Astrocyte (in vitro differentiated cells and primary cell): ENCODE measurements around the gene KRT25. TPM values are rescaled to one million over a fixed set of nuclear protein-coding genes. Genes with fewer than 3 reads are reported as not detected.

ENCODE experiments used
- DNase-seq: peaks from one replicate; pipeline ENCODE4 v3.0.0-alpha.2; 2010; ENCODE audit warnings: low read depth
- FAIRE-seq: peaks from 2 replicates; lab custom pipeline; 2011; peaks lifted over from hg19 to GRCh38; lab: Jason Lieb, UNC
- H2AFZ ChIP-seq: 2 replicates; pipeline ENCODE4 v1.6.0; 2012; ENCODE audit warnings: low read depth, low read length, inconsistent platforms
- H3K27ac ChIP-seq: 2 replicates; pipeline ENCODE4 v1.5.1; 2011; ENCODE audit warnings: low read depth, low read length, inconsistent platforms
- H3K27me3 ChIP-seq: 2 replicates; pipeline ENCODE4 v1.6.0; 2011; ENCODE audit warnings: low read length, inconsistent platforms; ENCODE audit not compliant: insufficient read depth
- H3K36me3 ChIP-seq: 2 replicates; pipeline ENCODE4 v1.5.1; 2011; ENCODE audit warnings: low read length, inconsistent platforms; ENCODE audit not compliant: insufficient read depth
- H3K4me1 ChIP-seq: 2 replicates; pipeline ENCODE4 v1.5.1; 2011; ENCODE audit warnings: low read length, inconsistent platforms; ENCODE audit not compliant: insufficient read depth
- H3K4me2 ChIP-seq: 2 replicates; pipeline ENCODE4 v1.6.0; 2012; ENCODE audit warnings: low read length, inconsistent platforms
- H3K4me3 ChIP-seq: 2 replicates; pipeline ENCODE4 v1.5.1; 2011; ENCODE audit warnings: low read depth, mild to moderate bottlenecking, low read length, inconsistent platforms; ENCODE audit not compliant: insufficient read depth
- H3K79me2 ChIP-seq: 2 replicates; pipeline ENCODE4 v1.6.0; 2012; ENCODE audit warnings: mild to moderate bottlenecking, low read length, inconsistent platforms; ENCODE audit not compliant: insufficient read depth
- H3K9ac ChIP-seq: 2 replicates; pipeline ENCODE4 v1.6.0; 2012; ENCODE audit warnings: mild to moderate bottlenecking, low read length, inconsistent platforms
- H3K9me3 ChIP-seq: 2 replicates; pipeline ENCODE4 v1.5.1; 2012; ENCODE audit warnings: low read depth, mild to moderate bottlenecking, low read length, inconsistent platforms; ENCODE audit not compliant: insufficient read depth
- H4K20me1 ChIP-seq: 2 replicates; pipeline ENCODE4 v1.6.0; 2012; ENCODE audit warnings: low read length, inconsistent platforms; ENCODE audit not compliant: insufficient read depth
- H3K27ac Mint-ChIP-seq: one replicate; pipeline ENCODE4 v1.8.0; 2021; ENCODE audit warnings: mild to moderate bottlenecking, mixed read lengths; ENCODE audit not compliant: unreplicated experiment
- H3K27me3 Mint-ChIP-seq: one replicate; pipeline ENCODE4 v1.8.0; 2021; ENCODE audit warnings: low read depth, mixed read lengths; ENCODE audit not compliant: unreplicated experiment
- H3K36me3 Mint-ChIP-seq: one replicate; pipeline ENCODE4 v1.8.0; 2021; ENCODE audit warnings: low read depth, mixed read lengths; ENCODE audit not compliant: unreplicated experiment
- H3K4me1 Mint-ChIP-seq: one replicate; pipeline ENCODE4 v1.8.0; 2021; ENCODE audit warnings: low read depth, mixed read lengths; ENCODE audit not compliant: unreplicated experiment
- H3K4me3 Mint-ChIP-seq: one replicate; pipeline ENCODE4 v1.8.0; 2021; ENCODE audit warnings: mild to moderate bottlenecking, moderate library complexity, mixed read lengths; ENCODE audit not compliant: unreplicated experiment
- H3K9me3 Mint-ChIP-seq: one replicate; pipeline ENCODE4 v1.8.0; 2021; ENCODE audit warnings: mild to moderate bottlenecking, mixed read lengths; ENCODE audit not compliant: unreplicated experiment
- CTCF ChIP-seq: IDR thresholded peaks from 2 replicates; pipeline ENCODE4 v1.5.1; 2011; ENCODE audit warnings: low read depth, mild to moderate bottlenecking, inconsistent platforms, low read length, moderate library complexity; ENCODE audit not compliant: insufficient read depth
- EZH2 ChIP-seq: IDR thresholded peaks from 2 replicates; pipeline ENCODE4 v1.6.1; 2012; ENCODE audit warnings: mild to moderate bottlenecking, low read length, inconsistent platforms; ENCODE audit not compliant: insufficient read depth
- total RNA-seq: library from RNA; stranded (reverse); gene quantifications from 2 replicates; pipeline ENCODE4 v1.2.1, GENCODE V29; 2021

KRT25 gene
- total RNA-seq, 1 donor from 2014 or later: not detected

GRCh38 chr17:40718930-40719329 is 36.2 kb downstream of the KRT25 start:
- Histone ChIP-seq H3K27me3 (peaks cover 16% of the 10 kb centered on the region), H3K9ac (no peak overlapping the region), H3K36me3 (no peaks in the 10 kb centered on the region), H3K79me2 (no peaks in the 10 kb centered on the region), H3K4me2 (no peak overlapping the region), H3K27ac (no peak overlapping the region), H4K20me1 (no peaks in the 10 kb centered on the region), H3K4me1 (no peaks in the 10 kb centered on the region), H2AFZ (no peak overlapping the region), H3K4me3 (no peak overlapping the region), H3K9me3 (no peaks in the 10 kb centered on the region)
- Mint-ChIP-seq H3K27ac (no peak overlapping the region), H3K27me3 (peaks cover 9% of the 10 kb centered on the region), H3K9me3 (no peaks in the 10 kb centered on the region), H3K4me1 (no peaks in the 10 kb centered on the region), H3K36me3 (no peaks in the 10 kb centered on the region), H3K4me3 (no peak overlapping the region)
- no peak for FAIRE-seq
- TF ChIP-seq EZH2 (no peak), CTCF (no peak)
- peak; percentile 18 for DNase-seq

GRCh38 chr17:40717776-40718175 is 37.4 kb downstream of the KRT25 start:
- H3K27ac ChIP-seq: no peak overlapping the region
- H3K4me1 Mint-ChIP-seq: no peaks in the 10 kb centered on the region
- H3K9ac ChIP-seq: no peak overlapping the region
- peaks cover under 1% of the 10 kb centered on the region for H3K9me3 Mint-ChIP-seq
- no peaks in the 10 kb centered on the region for H3K9me3 ChIP-seq
- H3K4me3 ChIP-seq: no peak overlapping the region
- H3K4me3 Mint-ChIP-seq: no peak overlapping the region
- H2AFZ ChIP-seq: no peak overlapping the region
- H4K20me1 ChIP-seq: no peaks in the 10 kb centered on the region
- TF ChIP-seq CTCF (no peak), EZH2 (no peak)
- H3K4me1 ChIP-seq: no peaks in the 10 kb centered on the region
- no peak for DNase-seq
- peaks cover 5% of the 10 kb centered on the region for H3K27me3 Mint-ChIP-seq
- FAIRE-seq: no peak
- no peaks in the 10 kb centered on the region for H3K36me3 ChIP-seq
- H3K27ac Mint-ChIP-seq: no peak overlapping the region
- H3K4me2 ChIP-seq: no peak overlapping the region
- no peaks in the 10 kb centered on the region for H3K79me2 ChIP-seq
- peaks cover 16% of the 10 kb centered on the region for H3K27me3 ChIP-seq
- no peaks in the 10 kb centered on the region for H3K36me3 Mint-ChIP-seq

- Mint-ChIP-seq H3K4me3 (no peak overlapping the region), H3K27me3 (peaks cover 6% of the 10 kb centered on the region), H3K36me3 (no peaks in the 10 kb centered on the region), H3K9me3 (peaks cover 5% of the 10 kb centered on the region), H3K27ac (no peak overlapping the region), H3K4me1 (no peaks in the 10 kb centered on the region)
- H3K27me3 ChIP-seq: peaks cover 17% of the 10 kb centered on the region
- no peak for TF ChIP-seq EZH2
- DNase-seq: no peak
- H3K79me2 ChIP-seq: no peaks in the 10 kb centered on the region
- no peak overlapping the region for H3K4me3 ChIP-seq
- no peaks in the 10 kb centered on the region for H3K4me1 ChIP-seq
- H3K4me2 ChIP-seq: no peak overlapping the region
- no peak overlapping the region for H2AFZ ChIP-seq
- no peak overlapping the region for H3K27ac ChIP-seq
- H4K20me1 ChIP-seq: no peaks in the 10 kb centered on the region
- no peak overlapping the region for H3K9ac ChIP-seq
- no peaks in the 10 kb centered on the region for H3K36me3 ChIP-seq
- FAIRE-seq: no peak
- no peaks in the 10 kb centered on the region for H3K9me3 ChIP-seq
Measured at GRCh38 chr17:40714473-40714872, 40.7 kb downstream of the KRT25 start.
